ENCODE results near the gene INSR. TPM values are rescaled to one million over a fixed set of nuclear protein-coding genes. Genes with fewer than 3 reads are reported as not detected.
"Not testable (repeated sequence)": the region's sequence is repeated elsewhere in the genome, so short reads cannot be mapped to it uniquely, and the experiment has no call there.

The INSR gene
- total RNA-seq, 2 experiments from 2014 or later: 2.0 to 2.5 TPM

- H3K27ac Mint-ChIP-seq: no peak overlapping the region
- no peaks in the 10 kb centered on the region for H3K9me3 Mint-ChIP-seq
- no peak for DNase-seq
- H3K4me3 Mint-ChIP-seq: no peak overlapping the region
- CTCF ChIA-PET: no interaction called here
- no peaks in the 10 kb centered on the region for H3K36me3 Mint-ChIP-seq (ENCODE audit: low read depth)
- POLR2A ChIA-PET: no interaction called here
- no peaks in the 10 kb centered on the region for H3K27me3 Mint-ChIP-seq
- no peaks in the 10 kb centered on the region for H3K4me1 Mint-ChIP-seq
These were observed 77.8 kb downstream of the INSR start for GRCh38 chr19:7216373-7216902.

- Mint-ChIP-seq H3K9me3 (no peaks in the 10 kb centered on the region), H3K4me1 (no peaks in the 10 kb centered on the region), H3K27ac (no peak overlapping the region), H3K4me3 (no peak overlapping the region), H3K27me3 (no peaks in the 10 kb centered on the region), H3K36me3 (ENCODE audit: low read depth) (no peaks in the 10 kb centered on the region)
- ChIA-PET POLR2A (no interaction called here), CTCF (interaction anchor here (0.7 kb wide), 1 partner anchor 165 kb away, joined by 4 read pairs; no protein-coding TSS in a partner anchor)
- no peak for DNase-seq
These were observed 79.0 kb downstream of the INSR start for GRCh38 chr19:7215176-7215575.

- H3K4me1 Mint-ChIP-seq: no peaks in the 10 kb centered on the region
- no peak overlapping the region for H3K4me3 Mint-ChIP-seq
- H3K27me3 Mint-ChIP-seq: no peaks in the 10 kb centered on the region
- POLR2A ChIA-PET: interaction anchor here (0.6 kb wide), 1 partner anchor 22 kb away, joined by 5 read pairs; no protein-coding TSS in a partner anchor
- no peaks in the 10 kb centered on the region for H3K36me3 Mint-ChIP-seq (ENCODE audit: low read depth)
- CTCF ChIA-PET: interaction anchor here (0.7 kb wide), 1 partner anchor 166 kb away, joined by 4 read pairs; no protein-coding TSS in a partner anchor
- no peaks in the 10 kb centered on the region for H3K9me3 Mint-ChIP-seq
- no peak overlapping the region for H3K27ac Mint-ChIP-seq
- no peak for DNase-seq
These were observed 79.7 kb downstream of the INSR start for GRCh38 chr19:7214324-7215089.

GRCh38 chr19:7213628-7214323 is 80.4 kb downstream of the INSR start:
- Mint-ChIP-seq H3K9me3 (no peaks in the 10 kb centered on the region), H3K4me1 (no peaks in the 10 kb centered on the region), H3K27me3 (no peaks in the 10 kb centered on the region), H3K27ac (no peak overlapping the region), H3K36me3 (ENCODE audit: low read depth) (no peaks in the 10 kb centered on the region), H3K4me3 (no peak overlapping the region)
- CTCF ChIA-PET: no interaction called here
- DNase-seq: no peak
- POLR2A ChIA-PET: no interaction called here

- POLR2A ChIA-PET: no interaction called here
- H3K36me3 Mint-ChIP-seq (ENCODE audit: low read depth): no peaks in the 10 kb centered on the region
- H3K4me3 Mint-ChIP-seq: no peak overlapping the region
- CTCF ChIA-PET: interaction anchor here (0.7 to 1.5 kb wide), 3 partner anchors 10 to 15 kb away, joined by 3 to 4 read pairs (median 4); no protein-coding TSS in a partner anchor
- H3K9me3 Mint-ChIP-seq: no peaks in the 10 kb centered on the region
- no peaks in the 10 kb centered on the region for H3K27me3 Mint-ChIP-seq
- H3K27ac Mint-ChIP-seq: no peak overlapping the region
- DNase-seq: no peak
- peaks cover 14% of the 10 kb centered on the region for H3K4me1 Mint-ChIP-seq
These were observed 82.8 kb downstream of the INSR start for GRCh38 chr19:7211191-7211951.

GRCh38 chr19:7210359-7210758 is 83.9 kb downstream of the INSR start:
- POLR2A ChIA-PET: no interaction called here
- CTCF ChIA-PET: interaction anchor here (0.7 to 1.0 kb wide), 3 partner anchors 9 to 810 kb away, joined by 3 to 4 read pairs (median 3); no protein-coding TSS in a partner anchor
- H3K9me3 Mint-ChIP-seq: no peaks in the 10 kb centered on the region
- H3K4me3 Mint-ChIP-seq: no peak overlapping the region
- no peaks in the 10 kb centered on the region for H3K27me3 Mint-ChIP-seq
- no peak for DNase-seq
- peaks cover 14% of the 10 kb centered on the region for H3K4me1 Mint-ChIP-seq
- H3K36me3 Mint-ChIP-seq (ENCODE audit: low read depth): no peaks in the 10 kb centered on the region
- no peak overlapping the region for H3K27ac Mint-ChIP-seq

GRCh38 chr19:7209597-7210325 is 84.5 kb downstream of the INSR start:
- not testable (repeated sequence) for H3K27me3 Mint-ChIP-seq; H3K4me3 Mint-ChIP-seq; H3K9me3 Mint-ChIP-seq; H3K36me3 Mint-ChIP-seq (ENCODE audit: low read depth); H3K27ac Mint-ChIP-seq; DNase-seq
- ChIA-PET POLR2A (interaction anchor here (0.6 kb wide), 1 partner anchor 57 kb away, joined by 4 read pairs; no protein-coding TSS in a partner anchor), CTCF (interaction anchor here (0.7 to 0.8 kb wide), 2 partner anchors 368 to 811 kb away, joined by 3 read pairs; no protein-coding TSS in a partner anchor)
- peaks cover 14% of the 10 kb centered on the region for H3K4me1 Mint-ChIP-seq

- H3K4me3 Mint-ChIP-seq; H3K27ac Mint-ChIP-seq; H3K9me3 Mint-ChIP-seq; H3K36me3 Mint-ChIP-seq (ENCODE audit: low read depth); H3K27me3 Mint-ChIP-seq; DNase-seq: not testable (repeated sequence)
- peaks cover 14% of the 10 kb centered on the region for H3K4me1 Mint-ChIP-seq
- POLR2A ChIA-PET: interaction anchor here (0.6 kb wide), 1 partner anchor 57 kb away, joined by 4 read pairs; no protein-coding TSS in a partner anchor
- CTCF ChIA-PET: interaction anchor here (0.6 kb wide), 1 partner anchor 1135 kb away, joined by 4 read pairs; no protein-coding TSS in a partner anchor
These were observed 85.2 kb downstream of the INSR start for GRCh38 chr19:7209036-7209435.

- ChIA-PET CTCF (no interaction called here), POLR2A (no interaction called here)
- no peaks in the 10 kb centered on the region for H3K36me3 Mint-ChIP-seq (ENCODE audit: low read depth)
- H3K27me3 Mint-ChIP-seq: peaks cover 19% of the 10 kb centered on the region
- no peak overlapping the region for H3K27ac Mint-ChIP-seq
- H3K9me3 Mint-ChIP-seq: no peaks in the 10 kb centered on the region
- DNase-seq: no peak
- H3K4me3 Mint-ChIP-seq: no peak overlapping the region
- peaks cover 19% of the 10 kb centered on the region for H3K4me1 Mint-ChIP-seq
These were observed 90.9 kb downstream of the INSR start for GRCh38 chr19:7203332-7203731.

- H3K36me3 Mint-ChIP-seq (ENCODE audit: low read depth): no peaks in the 10 kb centered on the region
- POLR2A ChIA-PET: no interaction called here
- peaks cover 19% of the 10 kb centered on the region for H3K27me3 Mint-ChIP-seq
- CTCF ChIA-PET: no interaction called here
- no peaks in the 10 kb centered on the region for H3K9me3 Mint-ChIP-seq
- DNase-seq: no peak
- H3K27ac Mint-ChIP-seq: no peak overlapping the region
- H3K4me3 Mint-ChIP-seq: no peak overlapping the region
- peaks cover 15% of the 10 kb centered on the region for H3K4me1 Mint-ChIP-seq
These were observed 91.3 kb downstream of the INSR start for GRCh38 chr19:7202888-7203287.

GRCh38 chr19:7200736-7201135 is 93.5 kb downstream of the INSR start:
- POLR2A ChIA-PET: no interaction called here
- H3K36me3 Mint-ChIP-seq (ENCODE audit: low read depth): no peaks in the 10 kb centered on the region
- CTCF ChIA-PET: interaction anchor here (1.1 to 1.6 kb wide), 2 partner anchors 9 to 10 kb away, joined by 3 to 4 read pairs; no protein-coding TSS in a partner anchor
- peaks cover 19% of the 10 kb centered on the region for H3K27me3 Mint-ChIP-seq
- DNase-seq: no peak
- no peak overlapping the region for H3K4me3 Mint-ChIP-seq
- no peak overlapping the region for H3K27ac Mint-ChIP-seq
- no peaks in the 10 kb centered on the region for H3K9me3 Mint-ChIP-seq
- H3K4me1 Mint-ChIP-seq: peaks cover 18% of the 10 kb centered on the region
